Fibroblast of skin of left biceps (primary cell): ENCODE results near the gene ATP9B.
"Not testable (repeated sequence)": the region's sequence is repeated elsewhere in the genome, so short reads cannot be mapped to it uniquely, and the experiment has no call there.

Experiments
- DNase-seq, 2 experiments: peaks; one replicate each; pipeline ENCODE4 v3.0.0-alpha.2; 2013; ENCODE audit warnings: low read depth in 2 of 2

Gene ATP9B

DNA sequence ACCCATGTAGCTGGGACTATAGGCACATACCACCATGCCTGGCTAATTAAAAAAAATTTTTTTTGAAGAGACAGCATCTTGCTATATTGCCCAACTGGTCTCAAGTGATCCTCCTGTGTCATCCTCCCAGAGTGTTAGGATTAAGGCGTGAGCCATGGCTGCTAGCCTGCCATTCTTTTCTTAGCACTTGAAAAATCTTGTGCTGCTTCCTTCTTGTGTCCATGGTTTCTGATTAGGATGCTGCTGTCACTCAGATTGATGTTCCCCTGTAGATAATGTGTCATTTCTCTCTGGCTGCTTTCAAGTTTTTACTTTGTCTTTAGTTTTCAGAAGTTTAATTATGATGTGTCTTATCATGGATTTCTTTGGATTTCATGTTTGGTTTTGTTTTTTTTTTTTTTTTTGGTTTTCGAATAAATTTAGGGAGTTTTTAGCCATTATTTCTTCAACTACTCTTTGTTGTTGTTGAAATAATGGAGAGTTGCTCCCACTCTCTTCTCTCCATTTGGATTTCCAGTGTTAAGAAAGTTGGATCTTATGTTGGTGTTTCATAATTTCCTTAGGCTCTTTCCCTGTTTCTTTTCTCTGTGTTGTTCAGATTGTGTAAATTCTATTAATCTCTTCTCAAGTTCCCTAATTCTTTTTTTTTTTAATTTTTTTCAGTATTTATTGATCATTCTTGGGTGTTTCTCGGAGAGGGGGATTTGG, 2.5 kb downstream of the ATP9B start:
- no peak for DNase-seq

GRCh38 chr18:79072655-79073054, 3.5 kb downstream of the ATP9B start:
- not testable (repeated sequence) for DNase-seq

DNA sequence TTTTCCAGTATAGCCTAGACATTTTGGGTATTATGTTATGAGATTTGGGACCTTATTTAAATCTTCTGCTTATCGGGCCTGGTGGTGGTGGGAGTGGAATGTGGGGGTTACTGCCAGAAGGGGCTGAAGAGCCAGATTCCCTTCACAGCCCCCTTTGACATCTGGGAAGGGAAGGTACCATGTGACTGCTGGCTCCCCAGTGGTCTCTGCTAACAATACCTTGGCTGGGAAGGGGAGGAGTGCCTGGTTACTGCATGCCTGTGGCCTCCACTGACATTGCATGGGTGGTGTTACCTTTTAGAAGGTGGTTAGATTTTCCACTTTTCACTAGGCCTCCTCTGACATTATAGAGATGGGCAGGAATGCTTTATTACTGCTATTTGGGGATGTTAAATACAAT, 8.0 kb downstream of the ATP9B start:
- no peak for DNase-seq

DNA sequence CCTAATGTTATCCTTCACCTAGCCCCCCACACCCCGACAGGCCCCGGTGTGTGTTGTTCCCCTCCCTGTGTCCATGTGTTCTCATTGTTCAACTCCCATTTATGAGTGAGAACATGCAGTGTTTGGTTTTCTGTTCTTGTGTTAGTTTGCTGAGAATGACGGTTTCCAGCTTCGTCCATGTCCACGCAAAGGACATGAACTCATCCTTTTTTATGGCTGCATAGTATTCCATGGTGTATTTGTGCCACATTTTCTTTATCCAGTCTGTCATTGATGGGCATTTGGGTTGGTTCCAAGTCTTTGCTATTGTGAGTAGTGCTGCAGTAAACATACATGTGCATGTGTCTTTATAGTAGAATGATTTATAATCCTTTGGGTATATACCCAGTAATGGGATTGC, 9.6 kb downstream of the ATP9B start:
- not testable (repeated sequence) for DNase-seq

DNA sequence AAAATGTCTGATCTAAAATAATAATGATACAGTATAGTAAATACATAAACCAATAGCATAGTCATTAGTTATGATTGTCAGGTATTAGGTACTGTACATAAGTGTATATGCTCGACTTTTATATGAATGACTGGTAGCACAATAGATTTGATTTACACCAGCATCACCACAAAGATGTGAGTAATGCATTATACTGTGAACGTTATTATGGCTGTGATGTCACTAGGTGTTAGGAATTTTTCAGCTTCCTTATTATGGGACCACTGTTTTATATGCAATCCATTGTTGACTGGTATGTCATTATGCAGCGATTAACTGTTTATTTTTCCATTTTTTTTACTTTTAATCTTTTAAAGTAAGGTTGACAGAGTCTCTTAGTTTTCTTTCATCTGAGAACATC, 23.7 kb downstream of the ATP9B start:
- no peak for DNase-seq

DNA sequence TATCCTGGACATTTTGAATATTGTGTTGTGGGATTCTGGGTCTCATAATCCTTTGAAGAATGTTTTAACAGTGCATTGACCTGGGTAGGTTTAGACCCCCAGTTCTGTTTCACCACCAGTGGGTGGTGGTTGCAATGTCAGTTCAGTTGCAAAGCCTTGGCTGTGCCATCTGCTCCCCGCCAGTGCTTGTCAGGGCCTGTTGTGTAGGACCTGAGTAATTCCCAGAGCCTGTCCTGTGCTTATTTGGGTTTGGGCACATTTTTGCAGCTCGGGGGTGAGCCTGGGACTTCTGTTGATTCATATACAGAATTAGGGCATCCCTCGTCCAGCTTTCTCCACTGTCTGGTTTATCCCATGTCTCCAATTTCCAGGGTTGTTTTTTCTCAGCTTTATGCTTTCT, 24.8 kb downstream of the ATP9B start:
- no peak for DNase-seq

GRCh38 chr18:79095216-79095615, 26.0 kb downstream of the ATP9B start:
- DNase-seq = no peak

- no peak for DNase-seq
Measured at GRCh38 chr18:79100944-79101343, 31.8 kb downstream of the ATP9B start.

DNA sequence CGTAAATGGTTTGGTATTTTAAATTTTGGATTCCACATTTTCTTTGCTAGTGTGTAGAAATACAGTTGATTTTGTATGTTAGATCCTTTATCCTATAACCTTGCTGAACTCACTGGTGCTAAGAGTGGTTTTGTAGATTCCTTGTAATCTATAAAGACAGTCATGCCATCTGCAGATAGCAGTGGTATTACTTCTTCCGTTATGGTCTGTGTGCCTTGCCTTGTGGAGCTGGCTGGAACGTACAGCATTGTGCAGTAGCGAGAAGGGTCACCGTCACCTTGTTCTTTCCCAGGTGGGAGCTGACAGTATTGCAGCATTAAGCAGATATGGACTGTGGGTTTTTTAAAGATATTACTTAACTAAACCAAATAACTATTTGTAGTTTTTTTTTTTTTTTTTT, 33.7 kb downstream of the ATP9B start:
- no peak for DNase-seq

DNA sequence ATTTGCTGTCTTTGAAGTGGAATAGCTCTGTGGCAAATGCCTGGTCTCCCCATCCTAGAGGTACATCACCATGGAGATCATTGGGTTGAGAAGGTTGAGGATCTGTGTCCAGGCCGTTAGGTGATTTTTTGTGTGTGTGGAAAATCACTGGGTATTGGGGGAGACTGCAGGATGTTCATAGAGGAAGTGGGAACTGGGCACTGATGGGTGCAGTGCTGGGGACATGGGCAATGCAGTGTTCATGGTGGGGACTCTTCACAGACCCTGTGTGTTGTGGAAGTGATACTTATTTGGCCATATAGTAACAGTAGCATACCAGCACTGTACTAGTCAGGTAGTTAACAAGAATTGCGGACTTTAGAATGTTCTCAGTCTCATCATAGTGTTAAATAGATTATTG, 34.9 kb downstream of the ATP9B start:
- DNase-seq = no peak

DNA sequence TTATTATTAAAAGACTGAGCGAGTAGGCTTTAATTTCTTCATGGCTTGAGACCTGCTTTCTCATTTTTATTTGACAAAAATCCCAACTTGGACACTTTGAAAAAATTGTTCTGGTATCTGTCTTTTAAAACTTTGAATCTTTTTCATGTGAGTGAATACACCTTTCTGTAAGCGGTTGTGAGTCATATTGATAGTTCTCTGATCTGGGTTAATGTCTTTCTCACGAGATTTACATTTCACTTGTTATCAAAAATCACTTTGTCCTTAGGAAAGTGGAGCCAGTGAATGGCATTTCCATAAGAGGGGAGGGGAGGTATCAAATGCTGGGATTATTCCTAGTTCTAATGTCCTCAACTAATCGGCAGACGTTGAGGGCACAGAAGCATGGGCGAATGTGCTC, 36.3 kb downstream of the ATP9B start:
- no peak for DNase-seq

- no peak for DNase-seq
Measured at GRCh38 chr18:79106084-79106483, 36.9 kb downstream of the ATP9B start.

GRCh38 chr18:79107886-79108285, 38.7 kb downstream of the ATP9B start:
- no peak for DNase-seq

DNA sequence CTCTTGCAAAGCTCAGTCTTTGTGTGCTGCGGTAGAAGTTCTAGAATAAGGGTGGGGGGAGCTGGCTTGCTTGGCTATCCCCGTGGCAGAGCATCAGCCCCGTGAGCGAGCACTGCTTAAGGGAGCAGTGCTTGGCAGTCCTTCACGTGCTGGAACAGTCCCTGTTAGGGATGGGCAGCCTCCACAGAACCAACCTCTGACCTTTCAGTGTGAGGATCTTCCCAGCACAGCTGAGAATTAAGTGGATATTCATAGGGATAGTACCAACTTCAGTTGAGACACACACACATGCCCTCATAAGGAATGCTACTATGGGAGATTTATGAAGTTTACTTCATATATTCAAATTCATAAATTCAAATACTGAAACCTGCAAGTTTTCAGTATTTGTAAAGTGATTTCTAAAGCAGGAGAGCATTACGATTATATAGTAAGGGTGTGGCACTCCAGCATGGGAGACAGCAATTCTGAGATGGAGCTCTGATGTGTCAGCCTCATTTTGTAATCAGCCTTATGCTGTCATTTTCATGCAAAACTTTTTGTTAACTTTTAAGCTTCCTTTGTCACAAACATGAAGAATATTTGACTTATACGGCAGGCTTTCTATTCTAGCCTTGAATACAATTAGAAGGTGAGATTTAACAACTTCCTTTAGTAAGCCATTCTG, 39.5 kb downstream of the ATP9B start:
- DNase-seq = no peak

DNA sequence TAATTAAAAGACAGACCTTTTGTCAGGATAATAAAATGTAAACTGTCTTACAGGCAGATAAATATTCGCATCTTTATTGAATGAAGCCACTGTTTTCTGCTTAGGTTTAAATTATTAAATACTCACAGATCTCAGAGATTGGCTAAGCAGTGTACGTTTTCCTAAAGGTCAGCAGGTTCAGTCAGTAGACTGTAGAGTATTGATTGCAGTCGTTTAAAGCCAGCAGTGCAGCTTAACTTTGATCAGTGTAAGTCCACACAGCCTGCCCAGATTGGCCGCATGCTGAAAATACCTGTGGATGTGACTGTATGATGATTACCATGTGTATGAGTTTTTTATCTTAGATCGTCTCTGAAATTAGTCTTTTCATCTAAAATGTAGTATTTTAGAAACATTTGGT, 42.3 kb downstream of the ATP9B start:
- DNase-seq = no peak

GRCh38 chr18:79117385-79117784, 48.2 kb downstream of the ATP9B start:
- DNase-seq = no peak

DNA sequence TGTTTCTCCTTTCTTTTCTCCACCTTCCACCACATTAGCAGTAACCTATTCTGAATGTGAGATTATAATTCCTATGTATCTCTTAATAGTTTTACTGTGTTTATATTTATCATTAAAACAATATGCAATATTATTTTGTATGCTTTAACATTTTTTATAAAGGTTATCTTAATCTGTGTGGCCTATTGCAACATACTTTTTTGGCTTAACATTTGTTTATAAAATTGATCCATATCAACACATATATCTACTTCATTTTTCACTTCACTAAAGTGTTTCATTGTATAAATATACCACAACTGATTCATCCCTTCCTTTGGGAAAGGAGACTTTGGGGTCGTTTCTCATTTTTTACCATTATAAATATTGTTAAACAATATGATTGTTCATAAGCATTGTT, 48.6 kb downstream of the ATP9B start:
- no peak for DNase-seq

GRCh38 chr18:79118797-79119196, 49.6 kb downstream of the ATP9B start:
- no peak for DNase-seq

DNA sequence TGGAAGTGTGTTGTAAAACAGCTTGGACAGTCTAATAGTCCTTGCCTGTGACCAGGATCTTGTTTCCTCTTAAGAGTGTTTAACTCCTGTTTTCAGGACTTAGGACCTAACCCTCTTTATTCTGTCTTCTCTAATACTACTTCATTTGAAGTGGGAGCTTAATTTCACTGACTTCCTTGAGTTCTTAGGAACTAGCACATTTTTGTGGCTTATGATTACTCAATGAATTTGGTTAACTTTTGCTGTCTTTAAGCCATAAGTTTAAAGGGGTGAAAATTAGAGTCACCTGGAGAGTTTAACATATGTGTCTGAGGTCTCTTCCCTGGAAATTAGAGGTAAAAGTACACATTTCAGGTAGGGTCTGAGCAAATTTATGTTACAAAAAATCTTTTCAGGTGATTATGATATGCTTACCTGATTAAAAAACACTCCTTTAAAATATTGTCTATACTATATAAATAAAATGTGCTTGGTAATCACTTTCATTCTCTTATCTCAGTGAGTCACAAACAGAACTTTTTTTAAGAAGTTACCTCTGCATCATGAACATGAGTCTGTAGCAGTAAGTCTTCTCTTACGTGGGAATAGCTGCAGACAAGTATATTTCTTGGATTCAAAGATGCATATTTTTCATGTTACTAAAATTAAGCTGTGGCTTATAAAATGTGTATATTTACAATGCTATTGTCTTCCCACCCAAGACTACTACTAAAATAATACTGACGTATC, 52.7 kb downstream of the ATP9B start:
- no peak for DNase-seq

DNA sequence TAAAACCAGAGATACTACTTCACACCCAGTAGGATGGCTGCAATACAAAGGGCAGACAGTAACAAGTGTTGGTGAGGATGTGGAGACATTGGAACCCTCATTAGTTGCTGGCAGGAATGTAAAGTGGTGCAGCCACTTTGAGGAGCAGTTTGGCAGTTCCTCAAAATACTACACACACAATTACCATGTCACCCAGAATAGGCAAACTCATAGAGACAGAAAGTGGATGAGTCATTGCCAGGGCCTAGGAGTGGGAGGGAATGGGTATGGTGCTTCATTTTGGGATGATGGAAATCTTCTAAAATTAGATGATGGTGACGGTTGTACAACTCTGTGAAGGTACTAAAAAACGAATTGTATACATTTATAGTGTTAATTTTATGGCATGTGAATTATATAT, 54.8 kb downstream of the ATP9B start:
- DNase-seq = no peak

- DNase-seq = no peak
Measured at GRCh38 chr18:79129120-79129519, 59.9 kb downstream of the ATP9B start.

DNA sequence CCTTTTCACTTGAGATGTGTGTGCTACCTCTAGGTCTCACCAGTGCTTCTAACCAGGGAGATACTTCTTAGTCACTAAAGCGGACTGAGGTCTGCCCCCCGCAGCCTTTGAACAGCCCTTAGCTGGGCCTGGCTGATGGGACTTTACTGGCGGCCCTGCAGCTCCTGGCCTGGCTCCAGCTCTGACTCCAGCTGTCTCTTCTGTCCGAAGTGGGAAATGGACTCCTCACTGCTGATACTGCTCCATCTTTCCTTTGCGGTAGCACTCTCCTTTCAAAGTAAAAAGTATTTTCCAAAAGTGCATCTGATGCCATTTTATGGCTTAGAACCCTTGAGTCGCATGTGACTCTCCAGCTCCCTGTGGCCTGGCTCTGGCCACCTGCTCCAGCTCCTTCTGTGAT, 64.5 kb downstream of the ATP9B start:
- DNase-seq = no peak

GRCh38 chr18:79135924-79136323, 66.7 kb downstream of the ATP9B start:
- DNase-seq = no peak
